CD14-positive monocyte (primary cell): Measurements from ENCODE around the gene SSBP3. TPM values are rescaled to one million over a fixed set of nuclear protein-coding genes. Genes with fewer than 3 reads are reported as not detected.

ENCODE experiments used
- DNase-seq, 3 donors: peaks; one replicate each; pipeline ENCODE4 v3.0.0-alpha.2; 2011 to 2022
- H2AFZ ChIP-seq: 2 replicates; pipeline ENCODE4 v1.6.0; 2012; ENCODE audit warnings: mild to moderate bottlenecking, low read depth, low read length, inconsistent platforms; ENCODE audit not compliant: insufficient read depth, poor library complexity, severe bottlenecking
- H3K27ac ChIP-seq, 2 donors: 1 replicate in 1 of 2; 2 replicates in 1 of 2; pipeline ENCODE4 v1.5.1; 2012 to 2013; ENCODE audit warnings: low read length in 2 of 2, control low read depth in 1 of 2, inconsistent platforms in 1 of 2, low read depth in 1 of 2, mild to moderate bottlenecking in 1 of 2
- H3K27me3 ChIP-seq, 2 donors: one replicate each; pipeline versions ENCODE4 v1.6.0 to v1.6.1; 2011 to 2013; ENCODE audit warnings: low read length in 2 of 2; ENCODE audit not compliant: control insufficient read depth in 2 of 2, insufficient read depth in 2 of 2
- H3K36me3 ChIP-seq, 2 donors: replicated peaks in 1 of 2; 1 replicate in 1 of 2; 2 replicates in 1 of 2; pipeline versions ENCODE4 v1.5.1 to v1.6.1; 2012 to 2013; ENCODE audit warnings: low read length in 2 of 2, control low read depth in 1 of 2, inconsistent platforms in 1 of 2, mild to moderate bottlenecking in 1 of 2; ENCODE audit not compliant: insufficient read depth in 2 of 2, control insufficient read depth in 1 of 2
- H3K4me1 ChIP-seq, 2 donors: 1 replicate in 1 of 2; 2 replicates in 1 of 2; pipeline versions ENCODE4 v1.5.1 to v1.6.1; 2012 to 2013; ENCODE audit warnings: low read length in 2 of 2, control low read depth in 1 of 2, inconsistent platforms in 1 of 2, mild to moderate bottlenecking in 1 of 2, moderate library complexity in 1 of 2; ENCODE audit not compliant: insufficient read depth in 2 of 2, control insufficient read depth in 1 of 2
- H3K4me2 ChIP-seq: replicated peaks from 2 replicates; pipeline ENCODE3; 2012; ENCODE audit warnings: low read length, moderate library complexity, mild to moderate bottlenecking; ENCODE audit not compliant: poor library complexity, severe bottlenecking; ENCODE audit errors: extremely low read depth
- H3K4me3 ChIP-seq, 3 experiments: fragments of 200-600 bp in 1 of 3; sonication (generic) in 1 of 3; replicated peaks in 1 of 3; 1 replicate in 2 of 3; 2 replicates in 1 of 3; pipeline ENCODE4 v1.5.1; 2011 to 2013; ENCODE audit warnings: low read length in 3 of 3, mild to moderate bottlenecking in 3 of 3, control low read depth in 2 of 3, low read depth in 2 of 3, inconsistent platforms in 1 of 3, moderate library complexity in 1 of 3
- H3K79me2 ChIP-seq: 2 replicates; pipeline ENCODE4 v1.6.0; 2012; ENCODE audit warnings: mild to moderate bottlenecking, control low read depth, inconsistent platforms, low read length, moderate library complexity; ENCODE audit not compliant: insufficient read depth
- H3K9ac ChIP-seq: 2 replicates; pipeline ENCODE4 v1.6.0; 2017; ENCODE audit warnings: low read length, mild to moderate bottlenecking; ENCODE audit not compliant: insufficient read depth, poor library complexity, severe bottlenecking
- H3K9me3 ChIP-seq, 2 donors: replicated peaks in 1 of 2; 1 replicate in 1 of 2; 2 replicates in 1 of 2; pipeline versions ENCODE4 v1.5.1 to v1.6.1; 2012 to 2013; ENCODE audit warnings: low read length in 2 of 2, control low read depth in 1 of 2; ENCODE audit not compliant: control insufficient read depth in 1 of 2, insufficient read depth in 1 of 2
- H4K20me1 ChIP-seq: 2 replicates; pipeline ENCODE4 v1.6.0; 2012; ENCODE audit warnings: mild to moderate bottlenecking, low read length, control low read depth, moderate library complexity; ENCODE audit not compliant: insufficient read depth
- H3K27ac Mint-ChIP-seq, 7 donors: one replicate each; pipeline ENCODE4 v1.8.0; 2020; ENCODE audit warnings: mild to moderate bottlenecking in 7 of 7, mixed read lengths in 7 of 7, moderate library complexity in 6 of 7, inconsistent platforms in 2 of 7
- H3K27me3 Mint-ChIP-seq, 3 donors: one replicate each; pipeline ENCODE4 v1.8.0; 2021 to 2022; ENCODE audit warnings: low read depth in 3 of 3, mild to moderate bottlenecking in 3 of 3, mixed read lengths in 3 of 3, moderate library complexity in 3 of 3, inconsistent platforms in 1 of 3
- H3K36me3 Mint-ChIP-seq, 2 donors: one replicate each; pipeline ENCODE4 v1.8.0; 2020; ENCODE audit warnings: mixed read lengths in 2 of 2, inconsistent platforms in 1 of 2, mild to moderate bottlenecking in 1 of 2
- H3K4me1 Mint-ChIP-seq: one replicate; pipeline ENCODE4 v1.8.0; 2020; ENCODE audit warnings: mild to moderate bottlenecking, mixed read lengths
- H3K4me3 Mint-ChIP-seq, 2 donors: one replicate each; pipeline ENCODE4 v1.8.0; 2020; ENCODE audit warnings: mild to moderate bottlenecking in 2 of 2, mixed read lengths in 2 of 2, moderate library complexity in 1 of 2
- H3K9me3 Mint-ChIP-seq, 7 donors: one replicate each; pipeline ENCODE4 v1.8.0; 2020 to 2022; ENCODE audit warnings: mixed read lengths in 7 of 7, mild to moderate bottlenecking in 6 of 7, moderate library complexity in 6 of 7, inconsistent platforms in 2 of 7
- CTCF ChIP-seq: fragments of 200-600 bp; IDR thresholded peaks from one replicate; pipeline ENCODE4 v1.8.0; 2022; ENCODE audit warnings: antibody characterized with exemption, mild to moderate bottlenecking
- WGBS: methylation state at CpG from one replicate; pipeline ENCODE4 v1.1.5; 2013; ENCODE audit warnings: missing lambda C conversion rate; ENCODE audit not compliant: insufficient coverage; 5-methylcytosine and 5-hydroxymethylcytosine counted together
- intact Hi-C, 2 donors: fragments of 100-400 bp; cut with micrococcal nuclease; formaldehyde crosslinking; loops; one replicate each; pipeline versions ENCODE4 v1.15.0 to v1.15.1; 2023
- polyA plus RNA-seq, 3 donors: library from polyadenylated mRNA; depleted of rRNA in 1 of 3; unstranded in 2 of 3; stranded (reverse) in 1 of 3; fragments of 300-500 nt in 2 of 3; fragments of >200 nt in 1 of 3; fragmentation: Illumina TruSeq in 2 of 3; gene quantifications; 1 replicate in 2 of 3; 2 replicates in 1 of 3; pipeline ENCODE4 v1.2.3, GENCODE V29; 2012 to 2021

Gene SSBP3
- polyA plus RNA-seq, 3 donors, result 4.1 to 30.7 (median 4.3) TPM

DNA sequence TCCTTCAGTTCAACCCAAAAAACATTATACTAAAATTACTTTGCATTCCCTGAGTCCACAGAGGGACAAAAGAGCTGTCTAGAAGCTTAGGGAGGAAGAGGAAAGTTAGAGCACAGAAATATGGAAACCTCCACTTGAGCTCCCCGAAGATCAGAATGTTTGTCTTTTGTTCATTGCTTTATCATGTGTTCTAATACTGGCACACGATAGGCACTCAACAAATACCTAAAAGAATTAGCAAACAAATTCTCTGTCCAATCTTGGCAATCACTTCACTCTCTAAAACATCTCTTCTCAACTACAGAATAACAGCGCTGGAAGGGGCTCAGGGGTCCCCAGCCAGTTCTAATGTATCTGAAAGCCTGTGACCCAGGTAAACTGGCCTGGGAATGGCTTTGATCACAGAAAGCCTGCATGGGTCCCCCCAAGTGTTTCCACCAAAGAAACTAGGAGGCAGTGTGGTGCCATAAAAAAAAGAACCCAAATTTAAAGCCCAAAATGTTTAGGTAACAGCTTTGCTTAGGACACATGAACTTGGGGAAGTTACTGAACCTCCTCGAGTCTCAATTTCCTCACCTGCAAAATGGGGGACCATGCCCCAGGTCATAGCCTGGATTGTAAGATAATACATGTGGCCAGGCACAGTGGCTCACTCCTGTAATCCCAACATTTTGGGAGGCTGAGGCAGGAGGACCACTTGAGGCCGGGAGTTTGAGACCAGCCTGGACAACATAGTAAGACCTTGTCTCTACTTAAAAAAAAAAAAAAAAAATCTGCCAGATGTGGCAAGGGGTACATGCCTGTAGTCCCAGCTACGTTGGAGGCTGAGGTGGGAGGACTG is 45.8 kb downstream of the SSBP3 start:
- peaks cover 2 to 19% (median 6%) of the 10 kb centered on the region in 3 donors for H3K27me3 Mint-ChIP-seq
- no peaks in the 10 kb centered on the region for H3K9me3 ChIP-seq
- H3K9me3 Mint-ChIP-seq, result no peaks in the 10 kb centered on the region
- H3K79me2 ChIP-seq, result no peaks in the 10 kb centered on the region
- H3K36me3 Mint-ChIP-seq, result peaks cover 25 to 30% of the 10 kb centered on the region in 2 donors
- H3K9ac ChIP-seq, result no peak overlapping the region
- no peak overlapping the region for H2AFZ ChIP-seq
- no peak for TF ChIP-seq CTCF
- no peaks in the 10 kb centered on the region for H3K27me3 ChIP-seq
- H4K20me1 ChIP-seq, result peaks cover 89% of the 10 kb centered on the region
- intact Hi-C loops, result no loop called here
- H3K36me3 ChIP-seq, result peaks cover 0 to 14% of the 10 kb centered on the region in 2 donors
- H3K4me2 ChIP-seq, result no peak overlapping the region
- no peak overlapping the region for H3K27ac ChIP-seq
- peaks cover 21% of the 10 kb centered on the region for H3K4me1 Mint-ChIP-seq
- H3K4me1 ChIP-seq, result peaks cover 12 to 14% of the 10 kb centered on the region in 2 donors
- no peak overlapping the region for H3K4me3 Mint-ChIP-seq
- H3K4me3 ChIP-seq, result no peak overlapping the region
- peak overlapping the region in 1 of 7 donors; percentile 41 for H3K27ac Mint-ChIP-seq
- DNase-seq, result no peak
- WGBS, result 76% methylated on average over 4 of the region's 6 CpGs

- DNase-seq, result no peak
- H2AFZ ChIP-seq, result no peak overlapping the region
These were observed 46.6 kb downstream of the SSBP3 start for GRCh38 chr1:54359393-54360162.

More at GRCh38 chr1:54359393-54360162, 46.6 kb downstream of the SSBP3 start:
- H4K20me1 ChIP-seq, result peaks cover 94% of the 10 kb centered on the region
- no peaks in the 10 kb centered on the region for H3K9me3 Mint-ChIP-seq
- H3K9me3 ChIP-seq, result no peaks in the 10 kb centered on the region
- H3K36me3 Mint-ChIP-seq, result peaks cover 25 to 27% of the 10 kb centered on the region in 2 donors
- TF ChIP-seq CTCF, result no peak
- H3K4me3 ChIP-seq, result no peak overlapping the region
- no peak overlapping the region for H3K4me2 ChIP-seq
- WGBS, result 77% methylated on average over 5 of the region's 9 CpGs
- H3K27me3 ChIP-seq, result no peaks in the 10 kb centered on the region
- no peak overlapping the region for H3K4me3 Mint-ChIP-seq
- intact Hi-C loops, result no loop called here
- H3K4me1 ChIP-seq, result peaks cover 12 to 14% of the 10 kb centered on the region in 2 donors
- no peaks in the 10 kb centered on the region for H3K79me2 ChIP-seq
- no peak overlapping the region for H3K9ac ChIP-seq
- peaks cover 2 to 19% (median 6%) of the 10 kb centered on the region in 3 donors for H3K27me3 Mint-ChIP-seq
- H3K27ac Mint-ChIP-seq, result no peak overlapping the region
- H3K36me3 ChIP-seq, result peaks cover 0 to 14% of the 10 kb centered on the region in 2 donors
- peaks cover 21% of the 10 kb centered on the region for H3K4me1 Mint-ChIP-seq
- no peak overlapping the region for H3K27ac ChIP-seq
